Effector memory CD8-positive, alpha-beta T cell (primary cell): ENCODE data around the gene PAXX.

ENCODE experiments used
- ATAC-seq: fragments of 150-1000 bp; cut with Tn5 transposase; replicated peaks from 2 replicates; pipeline ENCODE4 v1.10.0; 2021; ENCODE audit warnings: mild to moderate bottlenecking, moderate library complexity
- DNase-seq, 3 experiments: peaks; one replicate each; pipeline ENCODE4 v3.0.0; 2021
- H3K27ac Mint-ChIP-seq, 2 donors: one replicate each; pipeline ENCODE4 v1.8.0; 2022; ENCODE audit warnings: mild to moderate bottlenecking in 2 of 2, mixed read lengths in 2 of 2, moderate library complexity in 2 of 2
- H3K27me3 Mint-ChIP-seq, 2 donors: one replicate each; pipeline ENCODE4 v1.8.0; 2022; ENCODE audit warnings: mixed read lengths in 2 of 2
- H3K36me3 Mint-ChIP-seq: one replicate; pipeline ENCODE4 v1.8.0; 2022; ENCODE audit warnings: mild to moderate bottlenecking, moderate library complexity, mixed read lengths; ENCODE audit not compliant: insufficient read depth
- H3K4me1 Mint-ChIP-seq, 2 donors: one replicate each; pipeline ENCODE4 v1.8.0; 2022; ENCODE audit warnings: low read depth in 2 of 2, mixed read lengths in 2 of 2
- H3K4me3 Mint-ChIP-seq, 2 donors: one replicate each; pipeline ENCODE4 v1.8.0; 2022; ENCODE audit warnings: mild to moderate bottlenecking in 2 of 2, mixed read lengths in 2 of 2, moderate library complexity in 2 of 2
- H3K9me3 Mint-ChIP-seq, 2 donors: one replicate each; pipeline ENCODE4 v1.8.0; 2022; ENCODE audit warnings: mixed read lengths in 2 of 2

The PAXX gene

DNA sequence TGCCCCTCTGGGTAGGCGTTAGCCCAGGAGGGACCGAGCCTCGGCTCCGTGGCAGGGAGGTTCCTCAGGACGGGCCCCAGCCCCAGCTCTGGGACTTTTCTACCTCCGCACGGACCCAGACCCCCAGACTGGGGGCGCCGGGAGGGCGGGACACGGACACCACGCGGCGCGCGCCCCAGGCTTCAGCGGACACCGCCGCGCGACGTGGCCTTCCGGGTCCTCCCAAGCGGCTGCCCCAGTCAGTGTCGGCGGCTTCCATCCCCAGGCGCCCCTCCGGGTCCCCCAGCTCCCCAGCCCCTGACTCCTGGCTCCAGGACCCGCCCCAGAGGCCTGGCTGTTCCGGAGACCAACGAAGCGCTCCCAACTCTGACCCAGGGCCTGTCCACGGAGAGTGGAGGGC is 6.4 kb upstream of the PAXX start:
- no peaks in the 10 kb centered on the region for H3K36me3 Mint-ChIP-seq
- H3K27ac Mint-ChIP-seq, result no peak overlapping the region
- DNase-seq (no peak), ATAC-seq (no peak)
- H3K27me3 Mint-ChIP-seq, result peaks cover 7 to 20% of the 10 kb centered on the region in 2 donors
- H3K4me1 Mint-ChIP-seq, result peaks cover 9% of the 10 kb centered on the region in 2 donors
- H3K4me3 Mint-ChIP-seq, result no peak overlapping the region
- H3K9me3 Mint-ChIP-seq, result no peaks in the 10 kb centered on the region

- Mint-ChIP-seq H3K27me3 (peaks cover 4 to 14% of the 10 kb centered on the region in 2 donors), H3K4me3 (no peak overlapping the region), H3K4me1 (peaks cover 21 to 25% of the 10 kb centered on the region in 2 donors), H3K27ac (no peak overlapping the region), H3K36me3 (peaks cover 15% of the 10 kb centered on the region), H3K9me3 (no peaks in the 10 kb centered on the region)
- ATAC-seq (no peak), DNase-seq (no peak)
Measured at GRCh38 chr9:136988872-136989271, 3.4 kb upstream of the PAXX start.

- peaks cover 23% of the 10 kb centered on the region for H3K36me3 Mint-ChIP-seq
- peaks cover 20 to 25% of the 10 kb centered on the region in 2 donors for H3K4me1 Mint-ChIP-seq
- H3K9me3 Mint-ChIP-seq, result no peaks in the 10 kb centered on the region
- DNase-seq, result no peak
- H3K27ac Mint-ChIP-seq, result peak overlapping the region in 1 of 2 donors; percentile 95
- H3K4me3 Mint-ChIP-seq, result peak overlapping the region; percentile 84 to 86
- no peak for ATAC-seq
- peaks cover 0 to 6% of the 10 kb centered on the region in 2 donors for H3K27me3 Mint-ChIP-seq
Measured at GRCh38 chr9:136990242-136990911, 1.8 kb upstream of the PAXX start.

DNA sequence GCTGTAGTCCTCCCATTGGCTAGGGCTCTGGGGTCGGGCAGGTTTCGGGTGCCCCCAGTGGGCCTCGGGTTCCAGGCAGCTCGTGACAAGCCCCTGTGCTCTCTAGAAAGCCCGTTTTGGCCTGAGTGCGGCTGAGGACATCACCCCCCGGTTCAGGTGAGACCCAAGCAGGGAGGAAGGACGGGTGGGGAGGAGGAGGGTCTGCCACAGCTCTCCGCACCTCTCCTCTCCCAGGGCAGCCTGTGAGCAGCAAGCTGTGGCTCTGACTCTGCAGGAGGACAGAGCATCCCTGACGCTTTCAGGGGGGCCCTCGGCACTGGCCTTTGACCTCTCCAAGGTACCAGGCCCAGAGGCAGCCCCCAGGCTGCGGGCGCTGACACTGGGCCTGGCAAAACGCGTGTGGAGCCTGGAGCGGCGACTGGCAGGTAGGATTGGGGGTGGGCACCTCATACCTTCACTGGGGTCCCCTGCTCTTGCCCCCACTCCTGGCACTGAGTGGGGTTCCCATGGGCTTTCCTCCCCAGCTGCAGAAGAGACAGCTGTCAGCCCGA is 672 bp downstream of the PAXX start:
- Mint-ChIP-seq H3K36me3 (peaks cover 42% of the 10 kb centered on the region), H3K27ac (peak overlapping the region; percentile 95 to 96), H3K27me3 (no peaks in the 10 kb centered on the region), H3K4me1 (peaks cover 37% of the 10 kb centered on the region in 2 donors), H3K4me3 (peak overlapping the region; percentile 84 to 86), H3K9me3 (no peaks in the 10 kb centered on the region)
- ATAC-seq (no peak), DNase-seq (no peak)

GRCh38 chr9:136994180-136994887 is 2.1 kb downstream of the PAXX start:
- no peaks in the 10 kb centered on the region for H3K9me3 Mint-ChIP-seq
- peak overlapping the region; percentile 84 to 86 for H3K4me3 Mint-ChIP-seq
- DNase-seq (no peak), ATAC-seq (no peak)
- no peaks in the 10 kb centered on the region for H3K27me3 Mint-ChIP-seq
- H3K36me3 Mint-ChIP-seq, result peaks cover 47% of the 10 kb centered on the region
- H3K4me1 Mint-ChIP-seq, result peaks cover 48 to 49% of the 10 kb centered on the region in 2 donors
- H3K27ac Mint-ChIP-seq, result peak overlapping the region; percentile 95 to 96

DNA sequence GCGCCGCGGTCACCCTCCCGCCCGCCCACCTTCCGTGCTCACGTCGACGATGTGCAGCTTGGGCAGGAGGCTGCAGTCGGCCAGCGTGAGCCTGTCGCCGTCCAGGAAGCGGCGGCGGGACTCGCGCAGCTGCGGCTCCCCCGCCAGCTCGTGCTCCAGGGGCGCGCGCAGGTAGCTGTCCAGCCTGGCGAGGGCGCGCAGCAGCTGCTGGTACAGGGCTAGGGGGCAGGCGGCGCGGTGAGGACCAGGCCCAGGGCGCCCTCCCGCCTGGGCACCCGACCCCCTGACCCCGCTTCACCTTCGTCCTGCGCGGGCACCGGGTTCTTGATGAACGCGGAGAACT is 2.6 kb downstream of the PAXX start:
- Mint-ChIP-seq H3K27ac (peak overlapping the region; percentile 95 to 96), H3K4me3 (no peak overlapping the region)

GRCh38 chr9:136995362-136995761 is 3.1 kb downstream of the PAXX start:
- Mint-ChIP-seq H3K9me3 (no peaks in the 10 kb centered on the region), H3K36me3 (peaks cover 51% of the 10 kb centered on the region), H3K4me3 (peak overlapping the region in 1 of 2 donors; percentile 4), H3K27me3 (no peaks in the 10 kb centered on the region), H3K27ac (no peak overlapping the region), H3K4me1 (peaks cover 53 to 54% of the 10 kb centered on the region in 2 donors)
- no peak for ATAC-seq
- DNase-seq, result no peak

More for the DNA sequence above, 2.6 kb downstream of the PAXX start:
- no peak for ATAC-seq
- Mint-ChIP-seq H3K9me3 (no peaks in the 10 kb centered on the region), H3K36me3 (peaks cover 47% of the 10 kb centered on the region), H3K27me3 (no peaks in the 10 kb centered on the region), H3K4me1 (peaks cover 48 to 49% of the 10 kb centered on the region in 2 donors)
- DNase-seq, result no peak

GRCh38 chr9:136995772-136996311 is 3.6 kb downstream of the PAXX start:
- H3K4me1 Mint-ChIP-seq, result peaks cover 54 to 56% of the 10 kb centered on the region in 2 donors
- H3K27ac Mint-ChIP-seq, result peak overlapping the region; percentile 97 to 98
- no peaks in the 10 kb centered on the region for H3K9me3 Mint-ChIP-seq
- DNase-seq (no peak), ATAC-seq (no peak)
- peaks cover 53% of the 10 kb centered on the region for H3K36me3 Mint-ChIP-seq
- H3K27me3 Mint-ChIP-seq, result no peaks in the 10 kb centered on the region
- peak overlapping the region; percentile 94 to 95 for H3K4me3 Mint-ChIP-seq

- Mint-ChIP-seq H3K36me3 (peaks cover 52% of the 10 kb centered on the region), H3K27me3 (no peaks in the 10 kb centered on the region), H3K4me1 (peaks cover 48 to 49% of the 10 kb centered on the region in 2 donors), H3K9me3 (no peaks in the 10 kb centered on the region), H3K27ac (peak within 1 kb of the TSS; percentile 98 to 99), H3K4me3 (peak within 1 kb of the TSS; percentile 94 to 95)
- ATAC-seq, result peak; percentile 34
- DNase-seq, result peak; percentile 68 to 72 (median 68)
Measured at GRCh38 chr9:136996361-136997292, 4.4 kb downstream of the PAXX start, which contains the start of gene CLIC3. CLIC3 (minus strand) TSS chr9:136996568; CDS start chr9:136996543, 25 bp downstream.

DNA sequence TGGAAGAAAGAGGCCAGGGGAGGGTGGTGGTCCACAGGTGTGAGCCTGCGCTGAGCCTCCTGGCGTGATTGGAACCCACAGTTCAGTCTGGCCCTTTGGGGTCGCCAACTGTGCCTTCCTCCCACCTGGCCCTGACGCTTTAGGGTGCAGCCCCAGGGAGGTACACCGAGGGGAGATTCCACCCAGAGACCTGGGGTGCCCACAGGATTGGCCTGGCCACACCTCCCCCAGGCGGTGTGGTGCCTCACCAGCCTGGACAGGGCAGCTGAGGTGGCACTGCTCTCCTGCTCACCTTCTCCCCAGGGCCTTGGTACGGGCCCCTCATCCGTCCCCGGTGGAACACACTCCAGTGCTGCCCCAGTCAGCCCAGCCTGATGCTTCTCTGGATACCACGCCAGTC is 5.1 kb downstream of the PAXX start:
- Mint-ChIP-seq H3K4me3 (peak overlapping the region; percentile 94 to 95), H3K9me3 (no peaks in the 10 kb centered on the region), H3K27ac (peak overlapping the region; percentile 98 to 99), H3K36me3 (peaks cover 50% of the 10 kb centered on the region), H3K4me1 (peaks cover 47 to 48% of the 10 kb centered on the region in 2 donors), H3K27me3 (no peaks in the 10 kb centered on the region)
- peak; percentile 9 for ATAC-seq
- DNase-seq, result peak in 1 of 3 experiments; percentile 29

GRCh38 chr9:136997830-136998234 is 5.6 kb downstream of the PAXX start:
- peak; percentile 39 for ATAC-seq
- DNase-seq, result peak; percentile 53 to 59 (median 59)
- H3K4me3 Mint-ChIP-seq, result peak overlapping the region; percentile 94 to 95
- H3K27me3 Mint-ChIP-seq, result no peaks in the 10 kb centered on the region
- no peaks in the 10 kb centered on the region for H3K9me3 Mint-ChIP-seq
- H3K4me1 Mint-ChIP-seq, result peaks cover 44 to 48% of the 10 kb centered on the region in 2 donors
- peak overlapping the region; percentile 98 to 99 for H3K27ac Mint-ChIP-seq
- peaks cover 45% of the 10 kb centered on the region for H3K36me3 Mint-ChIP-seq

GRCh38 chr9:137000177-137000930 is 8.1 kb downstream of the PAXX start:
- H3K27me3 Mint-ChIP-seq, result no peaks in the 10 kb centered on the region
- H3K4me3 Mint-ChIP-seq, result peak overlapping the region; percentile 71
- peak overlapping the region; percentile 98 to 99 for H3K27ac Mint-ChIP-seq
- no peaks in the 10 kb centered on the region for H3K9me3 Mint-ChIP-seq
- ATAC-seq, result peak; percentile 48
- H3K36me3 Mint-ChIP-seq, result peaks cover 35% of the 10 kb centered on the region
- DNase-seq, result peak; percentile 37 to 49 (median 38)
- peaks cover 39 to 43% of the 10 kb centered on the region in 2 donors for H3K4me1 Mint-ChIP-seq
